ENCODE results near the gene GSPT1. TPM values are rescaled to one million over a fixed set of nuclear protein-coding genes. Genes with fewer than 3 reads are reported as not detected.

The GSPT1 gene
- total RNA-seq, 4 donors from 2014 or later, result 29.9 to 98.9 (median 64.6) TPM

DNA sequence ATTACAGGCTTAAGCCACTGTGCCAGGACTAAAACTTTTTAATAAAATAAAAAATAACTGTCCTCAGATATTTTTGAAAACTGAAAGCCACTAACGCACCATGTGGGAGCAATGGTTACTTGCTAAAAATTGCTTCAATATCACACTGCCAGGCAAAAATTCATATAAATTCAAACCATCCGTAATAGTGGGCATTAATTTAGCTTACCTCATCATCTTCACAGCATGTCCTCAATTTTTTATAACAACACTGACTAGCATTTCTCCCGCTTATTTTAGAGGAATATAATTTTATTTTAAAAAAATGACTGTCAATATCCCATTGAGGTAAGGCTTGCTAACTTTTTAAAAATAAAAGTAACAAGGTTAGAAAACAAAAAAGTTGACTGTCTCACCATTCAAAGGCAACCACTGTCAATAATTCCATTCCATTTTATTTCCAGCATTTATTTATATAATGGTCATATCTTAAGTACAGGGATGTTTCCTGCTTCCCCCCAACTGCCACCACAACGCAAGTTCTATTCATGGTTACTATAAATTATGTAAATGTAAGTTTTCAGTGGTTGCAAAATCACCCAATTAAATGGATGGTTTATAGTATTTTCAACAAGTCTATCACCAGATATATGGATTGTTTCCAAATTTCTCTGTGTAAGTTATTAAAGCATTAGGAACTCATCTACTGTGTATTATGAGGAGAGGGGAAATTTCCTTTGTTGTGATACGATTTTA, 25.4 kb downstream of the GSPT1 start:
- intact Hi-C loops (cut with DNase I; ENCODE audit: low total_unique reads) (no loop called here), in situ Hi-C loops (cut with MboI; ENCODE audit: low pct_ligation_motif_present in 1 of 4, low pct_unique_long_range_greater_than_20kb in 1 of 4, low sequenced_read_pairs in 3 of 4) (no loop called here)
- H3K9me3 ChIP-seq, result no peaks in the 10 kb centered on the region
- WGBS, 2 donors (ENCODE audit: low coverage in 1 of 2), result 83 to 86% methylated on average over 5 of the region's 5 CpGs
- no peaks in the 10 kb centered on the region for H3K27me3 ChIP-seq
- no peak overlapping the region for H3K27ac ChIP-seq
- H3K36me3 ChIP-seq, result peaks cover 0 to 62% (median 22%) of the 10 kb centered on the region in 4 donors
- TF ChIP-seq EP300 (IDR thresholded peaks at IDR 0.05; ENCODE audit: low read depth) (no peak), POLR2A (IDR thresholded peaks at IDR 0.05) (no peak), POLR2AphosphoS5 (IDR thresholded peaks at IDR 0.05) (no peak)
- TF ChIP-seq, protein P1, sequence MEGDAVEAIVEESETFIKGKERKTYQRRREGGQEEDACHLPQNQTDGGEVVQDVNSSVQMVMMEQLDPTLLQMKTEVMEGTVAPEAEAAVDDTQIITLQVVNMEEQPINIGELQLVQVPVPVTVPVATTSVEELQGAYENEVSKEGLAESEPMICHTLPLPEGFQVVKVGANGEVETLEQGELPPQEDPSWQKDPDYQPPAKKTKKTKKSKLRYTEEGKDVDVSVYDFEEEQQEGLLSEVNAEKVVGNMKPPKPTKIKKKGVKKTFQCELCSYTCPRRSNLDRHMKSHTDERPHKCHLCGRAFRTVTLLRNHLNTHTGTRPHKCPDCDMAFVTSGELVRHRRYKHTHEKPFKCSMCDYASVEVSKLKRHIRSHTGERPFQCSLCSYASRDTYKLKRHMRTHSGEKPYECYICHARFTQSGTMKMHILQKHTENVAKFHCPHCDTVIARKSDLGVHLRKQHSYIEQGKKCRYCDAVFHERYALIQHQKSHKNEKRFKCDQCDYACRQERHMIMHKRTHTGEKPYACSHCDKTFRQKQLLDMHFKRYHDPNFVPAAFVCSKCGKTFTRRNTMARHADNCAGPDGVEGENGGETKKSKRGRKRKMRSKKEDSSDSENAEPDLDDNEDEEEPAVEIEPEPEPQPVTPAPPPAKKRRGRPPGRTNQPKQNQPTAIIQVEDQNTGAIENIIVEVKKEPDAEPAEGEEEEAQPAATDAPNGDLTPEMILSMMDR (IDR thresholded peaks at IDR 0.05), result no peak
- no peak overlapping the region for H3K4me3 ChIP-seq
- no peaks in the 10 kb centered on the region for H3K4me1 ChIP-seq
- no peak for DNase-seq

DNA sequence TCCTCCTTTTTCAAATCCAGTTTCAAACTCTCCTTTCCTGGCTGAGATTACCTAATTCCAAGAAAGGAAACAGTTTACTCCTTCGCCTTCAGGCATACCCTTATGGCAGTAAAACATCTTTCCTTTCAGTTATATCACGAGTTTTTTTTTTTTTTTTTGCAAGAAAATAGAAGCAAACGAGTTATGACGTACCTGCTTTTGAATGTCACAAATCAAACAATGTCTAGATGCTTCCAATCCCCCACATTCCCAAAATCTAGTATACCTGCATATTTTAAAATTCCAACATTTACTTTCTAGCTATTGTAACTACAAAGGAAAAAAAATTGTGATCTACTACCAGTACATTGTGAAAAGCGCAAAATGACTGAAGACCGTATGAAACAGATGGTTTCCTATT, 28.9 kb downstream of the GSPT1 start:
- intact Hi-C loops (cut with DNase I; ENCODE audit: low total_unique reads), result no loop called here
- H3K27ac ChIP-seq, result no peak overlapping the region
- no peak for DNase-seq
- H3K4me1 ChIP-seq, result no peaks in the 10 kb centered on the region
- peaks cover 0 to 69% (median 32%) of the 10 kb centered on the region in 4 donors for H3K36me3 ChIP-seq
- H3K9me3 ChIP-seq, result no peaks in the 10 kb centered on the region
- TF ChIP-seq POLR2A (IDR thresholded peaks at IDR 0.05), result no peak
- TF ChIP-seq, protein P1 (IDR thresholded peaks at IDR 0.05), result no peak
- TF ChIP-seq POLR2AphosphoS5 (IDR thresholded peaks at IDR 0.05), result no peak
- no peak for TF ChIP-seq EP300 (IDR thresholded peaks at IDR 0.05; ENCODE audit: low read depth)
- in situ Hi-C loops (cut with MboI; ENCODE audit: low pct_ligation_motif_present in 1 of 4, low pct_unique_long_range_greater_than_20kb in 1 of 4, low sequenced_read_pairs in 3 of 4), result loop anchor here in 1 of 4 donors (10.0 kb wide), 1 partner anchor 178 kb away; no protein-coding TSS in a partner anchor
- H3K4me3 ChIP-seq, result no peak overlapping the region
- H3K27me3 ChIP-seq, result no peaks in the 10 kb centered on the region
- 90 to 94% methylated on average over 6 of the region's 6 CpGs for WGBS, 2 donors (ENCODE audit: low coverage in 1 of 2)

DNA sequence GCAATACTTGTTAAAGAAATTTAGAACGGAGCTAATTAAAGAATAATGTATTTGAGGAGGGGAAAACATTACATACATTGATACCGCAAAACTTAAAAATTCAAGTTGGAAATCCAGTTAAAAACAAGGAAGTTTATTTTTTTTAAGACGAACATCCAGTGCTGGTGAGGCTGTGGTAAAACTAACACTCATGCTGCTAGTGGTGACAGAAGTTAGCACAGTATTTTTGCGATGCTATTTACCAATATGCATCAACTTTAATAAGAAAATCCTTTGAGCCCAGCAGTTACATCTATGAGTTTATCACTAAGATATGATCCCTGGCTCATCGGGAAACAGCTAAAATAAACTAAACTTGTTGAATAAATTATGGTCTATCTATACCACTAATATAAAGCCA, 31.7 kb downstream of the GSPT1 start:
- Histone ChIP-seq H3K9me3 (no peaks in the 10 kb centered on the region), H3K4me3 (no peak overlapping the region), H3K4me1 (no peaks in the 10 kb centered on the region), H3K27ac (no peak overlapping the region), H3K27me3 (no peaks in the 10 kb centered on the region), H3K36me3 (peaks cover 0 to 81% (median 28%) of the 10 kb centered on the region in 4 donors)
- in situ Hi-C loops (cut with MboI; ENCODE audit: low pct_ligation_motif_present in 1 of 4, low pct_unique_long_range_greater_than_20kb in 1 of 4, low sequenced_read_pairs in 3 of 4), result loop anchor here in 1 of 4 donors (10.0 kb wide), 1 partner anchor 181 kb away; no protein-coding TSS in a partner anchor
- 97 to 99% methylated on average over 5 of the region's 5 CpGs for WGBS, 2 donors (ENCODE audit: low coverage in 1 of 2)
- intact Hi-C loops (cut with DNase I; ENCODE audit: low total_unique reads), result no loop called here
- DNase-seq, result no peak
- TF ChIP-seq POLR2A (IDR thresholded peaks at IDR 0.05) (no peak), EP300 (IDR thresholded peaks at IDR 0.05; ENCODE audit: low read depth) (no peak), POLR2AphosphoS5 (IDR thresholded peaks at IDR 0.05) (no peak)
- TF ChIP-seq, protein P1 (IDR thresholded peaks at IDR 0.05), result no peak

DNA sequence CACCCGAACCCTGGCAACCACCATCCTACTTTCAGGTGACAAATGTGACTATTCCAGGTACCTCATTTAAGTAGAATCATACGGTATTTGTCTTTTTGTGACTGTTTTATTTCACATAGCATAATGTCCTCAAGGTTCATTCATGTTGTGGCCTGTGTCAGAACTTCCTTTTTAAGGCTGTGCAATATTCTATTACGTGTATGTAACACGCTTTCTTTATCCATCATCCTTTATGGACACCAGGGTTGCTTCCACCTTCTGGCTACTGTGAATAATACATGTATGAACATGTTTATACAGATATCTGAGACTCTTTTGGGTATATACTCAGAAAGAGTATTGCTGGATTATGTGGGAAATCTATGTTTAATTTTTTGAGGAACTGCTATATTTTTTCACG, 35.7 kb downstream of the GSPT1 start:
- Histone ChIP-seq H3K27ac (no peak overlapping the region), H3K4me3 (no peak overlapping the region), H3K9me3 (no peaks in the 10 kb centered on the region), H3K27me3 (no peaks in the 10 kb centered on the region), H3K4me1 (no peaks in the 10 kb centered on the region), H3K36me3 (peaks cover 0 to 81% (median 25%) of the 10 kb centered on the region in 4 donors)
- TF ChIP-seq, protein P1 (IDR thresholded peaks at IDR 0.05), result no peak
- TF ChIP-seq POLR2AphosphoS5 (IDR thresholded peaks at IDR 0.05) (no peak), EP300 (IDR thresholded peaks at IDR 0.05; ENCODE audit: low read depth) (no peak), POLR2A (IDR thresholded peaks at IDR 0.05) (no peak)
- intact Hi-C loops (cut with DNase I; ENCODE audit: low total_unique reads) (no loop called here), in situ Hi-C loops (cut with MboI; ENCODE audit: low pct_ligation_motif_present in 1 of 4, low pct_unique_long_range_greater_than_20kb in 1 of 4, low sequenced_read_pairs in 3 of 4) (loop anchor here in 1 of 4 donors (10.0 kb wide), 1 partner anchor 185 kb away; no protein-coding TSS in a partner anchor)
- DNase-seq, result no peak
- 90 to 91% methylated on average over 5 of the region's 5 CpGs for WGBS, 2 donors (ENCODE audit: low coverage in 1 of 2)

Measured in transverse colon (tissue), 4 donors.